Endothelial cell of umbilical vein (primary cell): ENCODE results near the gene USP6NL.

ENCODE experiments used
- EZH2 ChIP-seq: IDR thresholded peaks from 2 replicates; pipeline ENCODE4 v1.6.1; 2012; ENCODE audit warnings: borderline replicate concordance, low read depth, mild to moderate bottlenecking, moderate library complexity, low read length, inconsistent platforms; ENCODE audit not compliant: severe bottlenecking
- POLR2AphosphoS5 ChIP-seq: IDR thresholded peaks from 2 replicates; pipeline ENCODE4 v1.6.1; 2012; ENCODE audit warnings: low read depth, mild to moderate bottlenecking, control low read depth, low read length, moderate library complexity; ENCODE audit not compliant: insufficient read depth

- no peak for TF ChIP-seq POLR2AphosphoS5
- no peak for TF ChIP-seq EZH2
These were observed 167.8 kb downstream of the USP6NL start for GRCh38 chr10:11443468-11444154.
